Progenitor cell of endocrine pancreas (in vitro differentiated cells): ENCODE data around the gene CST3. TPM values are rescaled to one million over a fixed set of nuclear protein-coding genes. Genes with fewer than 3 reads are reported as not detected.

Experiments used
- DNase-seq: peaks from one replicate; pipeline ENCODE4 v3.0.0; 2021; ENCODE audit warnings: low spot score; ENCODE audit not compliant: unreplicated experiment
- H3K27ac Mint-ChIP-seq: 2 replicates; pipeline ENCODE4 v1.8.0; 2021; ENCODE audit warnings: mild to moderate bottlenecking, moderate library complexity, mixed read lengths
- H3K27me3 Mint-ChIP-seq: 2 replicates; pipeline ENCODE4 v1.8.0; 2021; ENCODE audit warnings: mixed read lengths
- H3K36me3 Mint-ChIP-seq: 2 replicates; pipeline ENCODE4 v1.8.0; 2022; ENCODE audit warnings: mixed read lengths; ENCODE audit not compliant: insufficient read depth
- H3K4me1 Mint-ChIP-seq: 2 replicates; pipeline ENCODE4 v1.8.0; 2021; ENCODE audit warnings: low read depth, mixed read lengths
- H3K4me3 Mint-ChIP-seq: 2 replicates; pipeline ENCODE4 v1.8.0; 2021; ENCODE audit warnings: low read depth, mild to moderate bottlenecking, moderate library complexity, mixed read lengths
- H3K9me3 Mint-ChIP-seq: 2 replicates; pipeline ENCODE4 v1.8.0; 2021; ENCODE audit warnings: low read depth, mixed read lengths
- CTCF ChIP-seq: fragments of 200-600 bp; sonication (generic); IDR thresholded peaks from one replicate; pipeline ENCODE4 v1.5.0; 2021; ENCODE audit warnings: antibody characterized with exemption, mild to moderate bottlenecking; ENCODE audit not compliant: unreplicated experiment
- total RNA-seq: library from RNA; stranded (reverse); gene quantifications from 2 replicates; pipeline ENCODE4 v1.2.1, GENCODE V29; 2021

Gene CST3
- total RNA-seq, 1 donor from 2014 or later, result 257 TPM

GRCh38 chr20:23631226-23631822 lies 6.4 kb downstream of the CST3 start:
- no peak for DNase-seq
- TF ChIP-seq CTCF, result no peak
- no peaks in the 10 kb centered on the region for H3K27me3 Mint-ChIP-seq
- peak overlapping the region; percentile 62 for H3K27ac Mint-ChIP-seq
- H3K4me3 Mint-ChIP-seq, result no peak overlapping the region
- H3K4me1 Mint-ChIP-seq, result peaks cover 7% of the 10 kb centered on the region
- H3K36me3 Mint-ChIP-seq, result peaks cover 9% of the 10 kb centered on the region
- no peaks in the 10 kb centered on the region for H3K9me3 Mint-ChIP-seq

GRCh38 chr20:23630392-23630849 lies 7.3 kb downstream of the CST3 start:
- no peak overlapping the region for H3K4me3 Mint-ChIP-seq
- TF ChIP-seq CTCF, result no peak
- H3K27ac Mint-ChIP-seq, result no peak overlapping the region
- H3K9me3 Mint-ChIP-seq, result no peaks in the 10 kb centered on the region
- DNase-seq, result no peak
- H3K27me3 Mint-ChIP-seq, result no peaks in the 10 kb centered on the region
- peaks cover 2% of the 10 kb centered on the region for H3K4me1 Mint-ChIP-seq
- H3K36me3 Mint-ChIP-seq, result peaks cover 9% of the 10 kb centered on the region

- Mint-ChIP-seq H3K9me3 (no peaks in the 10 kb centered on the region), H3K4me1 (peaks cover 2% of the 10 kb centered on the region), H3K27me3 (no peaks in the 10 kb centered on the region), H3K36me3 (peaks cover 7% of the 10 kb centered on the region), H3K4me3 (no peak overlapping the region), H3K27ac (no peak overlapping the region)
- no peak for DNase-seq
- no peak for TF ChIP-seq CTCF
Measured at GRCh38 chr20:23629542-23630391, 8.0 kb downstream of the CST3 start.

- Mint-ChIP-seq H3K4me3 (no peak overlapping the region), H3K27ac (no peak overlapping the region), H3K4me1 (peaks cover 2% of the 10 kb centered on the region), H3K36me3 (peaks cover 6% of the 10 kb centered on the region), H3K9me3 (no peaks in the 10 kb centered on the region), H3K27me3 (no peaks in the 10 kb centered on the region)
- TF ChIP-seq CTCF, result no peak
- DNase-seq, result no peak
Measured at GRCh38 chr20:23629017-23629541, 8.7 kb downstream of the CST3 start.

- Mint-ChIP-seq H3K36me3 (peaks cover 4% of the 10 kb centered on the region), H3K27me3 (no peaks in the 10 kb centered on the region), H3K27ac (no peak overlapping the region), H3K4me1 (peaks cover 2% of the 10 kb centered on the region), H3K4me3 (no peak overlapping the region), H3K9me3 (no peaks in the 10 kb centered on the region)
- TF ChIP-seq CTCF, result no peak
- no peak for DNase-seq
Measured at GRCh38 chr20:23628402-23629016, 9.2 kb downstream of the CST3 start.
